ENCODE results near the gene KCTD18. TPM values are rescaled to one million over a fixed set of nuclear protein-coding genes. Genes with fewer than 3 reads are reported as not detected.

The KCTD18 gene
- 16.3 TPM for polyA plus RNA-seq (2012; ENCODE audit: missing spikeins)

GRCh38 chr2:200509612-200510433 lies at the start of gene KCTD18:
TSS of gene KCTD18 (minus strand) at chr2:200510068. CDS start at chr2:200507016, 3,052 bp downstream.
- no peak; the same call in 1 of the 2 replicates for TF ChIP-seq POLR2AphosphoS5 (IDR thresholded peaks at IDR 0.05; ENCODE audit: low read depth, low read length)
- peak; percentile 85; the same call in 1 of the 2 replicates for TF ChIP-seq POLR2A (IDR thresholded peaks at IDR 0.05; ENCODE audit: low read depth, low read length)
- peak; percentile 38; the same call in 1 of the 2 replicates for TF ChIP-seq TAF1 (IDR thresholded peaks at IDR 0.05; ENCODE audit: borderline replicate concordance, low read depth, low read length)
- DNase-seq (ENCODE audit: insufficient read length) (peak; percentile 91), FAIRE-seq (peak; percentile 93)

- no peak for FAIRE-seq
- TF ChIP-seq POLR2A (IDR thresholded peaks at IDR 0.05; ENCODE audit: low read depth, low read length) = no peak
- TF ChIP-seq POLR2AphosphoS5 (IDR thresholded peaks at IDR 0.05; ENCODE audit: low read depth, low read length) = no peak
- TF ChIP-seq TAF1 (IDR thresholded peaks at IDR 0.05; ENCODE audit: borderline replicate concordance, low read depth, low read length) = no peak
- no peak for DNase-seq (ENCODE audit: insufficient read length)
These were observed 30.9 kb upstream of the KCTD18 start for GRCh38 chr2:200540793-200541192.

- DNase-seq (ENCODE audit: insufficient read length) (no peak), FAIRE-seq (no peak)
- no peak for TF ChIP-seq POLR2A (IDR thresholded peaks at IDR 0.05; ENCODE audit: low read depth, low read length)
- TF ChIP-seq TAF1 (IDR thresholded peaks at IDR 0.05; ENCODE audit: borderline replicate concordance, low read depth, low read length) = no peak
- no peak for TF ChIP-seq POLR2AphosphoS5 (IDR thresholded peaks at IDR 0.05; ENCODE audit: low read depth, low read length)
These were observed 28.3 kb upstream of the KCTD18 start for GRCh38 chr2:200538139-200538538.

- DNase-seq (ENCODE audit: insufficient read length) = no peak
- TF ChIP-seq TAF1 (IDR thresholded peaks at IDR 0.05; ENCODE audit: borderline replicate concordance, low read depth, low read length) = no peak
- TF ChIP-seq POLR2AphosphoS5 (IDR thresholded peaks at IDR 0.05; ENCODE audit: low read depth, low read length) = no peak
- no peak for TF ChIP-seq POLR2A (IDR thresholded peaks at IDR 0.05; ENCODE audit: low read depth, low read length)
- FAIRE-seq = no peak
These were observed 24.7 kb upstream of the KCTD18 start for GRCh38 chr2:200534572-200534971.

- DNase-seq (ENCODE audit: insufficient read length) (no peak), FAIRE-seq (no peak)
- no peak for TF ChIP-seq POLR2AphosphoS5 (IDR thresholded peaks at IDR 0.05; ENCODE audit: low read depth, low read length)
- no peak for TF ChIP-seq TAF1 (IDR thresholded peaks at IDR 0.05; ENCODE audit: borderline replicate concordance, low read depth, low read length)
- no peak for TF ChIP-seq POLR2A (IDR thresholded peaks at IDR 0.05; ENCODE audit: low read depth, low read length)
These were observed 23.9 kb upstream of the KCTD18 start for GRCh38 chr2:200533754-200534153.

GRCh38 chr2:200528228-200528627 lies 18.4 kb upstream of the KCTD18 start:
- FAIRE-seq (no peak), DNase-seq (ENCODE audit: insufficient read length) (no peak)
- TF ChIP-seq TAF1 (IDR thresholded peaks at IDR 0.05; ENCODE audit: borderline replicate concordance, low read depth, low read length) = no peak
- TF ChIP-seq POLR2AphosphoS5 (IDR thresholded peaks at IDR 0.05; ENCODE audit: low read depth, low read length) = no peak
- TF ChIP-seq POLR2A (IDR thresholded peaks at IDR 0.05; ENCODE audit: low read depth, low read length) = no peak

- DNase-seq (ENCODE audit: insufficient read length) (peak; percentile 85), FAIRE-seq (peak; percentile 100)
- TF ChIP-seq POLR2A (IDR thresholded peaks at IDR 0.05; ENCODE audit: low read depth, low read length) (peak; percentile 88), TAF1 (IDR thresholded peaks at IDR 0.05; ENCODE audit: borderline replicate concordance, low read depth, low read length) (0 out of 2 replicates have a peak, but pooled peaks have one; percentile 17), POLR2AphosphoS5 (IDR thresholded peaks at IDR 0.05; ENCODE audit: low read depth, low read length) (peak; percentile 65)
These were observed 16.2 kb upstream of the KCTD18 start, which contains the start of gene SGO2 for GRCh38 chr2:200525882-200526651. TSS of gene SGO2 (plus strand) at chr2:200526207. CDS start at chr2:200532976, 6,769 bp downstream.

GRCh38 chr2:200525551-200525881 lies 15.6 kb upstream of the KCTD18 start:
- no peak for FAIRE-seq
- TF ChIP-seq POLR2AphosphoS5 (IDR thresholded peaks at IDR 0.05; ENCODE audit: low read depth, low read length) (no peak), TAF1 (IDR thresholded peaks at IDR 0.05; ENCODE audit: borderline replicate concordance, low read depth, low read length) (no peak), POLR2A (IDR thresholded peaks at IDR 0.05; ENCODE audit: low read depth, low read length) (no peak)
- DNase-seq (ENCODE audit: insufficient read length) = no peak

- no peak for FAIRE-seq
- no peak for TF ChIP-seq POLR2A (IDR thresholded peaks at IDR 0.05; ENCODE audit: low read depth, low read length)
- no peak for TF ChIP-seq POLR2AphosphoS5 (IDR thresholded peaks at IDR 0.05; ENCODE audit: low read depth, low read length)
- TF ChIP-seq TAF1 (IDR thresholded peaks at IDR 0.05; ENCODE audit: borderline replicate concordance, low read depth, low read length) = no peak
- DNase-seq (ENCODE audit: insufficient read length) = no peak
These were observed 15.2 kb upstream of the KCTD18 start for GRCh38 chr2:200525066-200525465.

GRCh38 chr2:200523604-200524003 lies 13.7 kb upstream of the KCTD18 start:
- FAIRE-seq (no peak), DNase-seq (ENCODE audit: insufficient read length) (no peak)
- TF ChIP-seq POLR2A (IDR thresholded peaks at IDR 0.05; ENCODE audit: low read depth, low read length) (no peak), POLR2AphosphoS5 (IDR thresholded peaks at IDR 0.05; ENCODE audit: low read depth, low read length) (no peak), TAF1 (IDR thresholded peaks at IDR 0.05; ENCODE audit: borderline replicate concordance, low read depth, low read length) (no peak)

GRCh38 chr2:200523158-200523557 lies 13.3 kb upstream of the KCTD18 start:
- FAIRE-seq (no peak), DNase-seq (ENCODE audit: insufficient read length) (no peak)
- TF ChIP-seq TAF1 (IDR thresholded peaks at IDR 0.05; ENCODE audit: borderline replicate concordance, low read depth, low read length) = no peak
- TF ChIP-seq POLR2AphosphoS5 (IDR thresholded peaks at IDR 0.05; ENCODE audit: low read depth, low read length) = no peak
- TF ChIP-seq POLR2A (IDR thresholded peaks at IDR 0.05; ENCODE audit: low read depth, low read length) = no peak

Measured in GM12892 (cell line).